HFFc6 (cell line): ENCODE results near the gene AGMO. TPM values are rescaled to one million over a fixed set of nuclear protein-coding genes. Genes with fewer than 3 reads are reported as not detected.

Experiments
- DNase-seq: peaks from one replicate; pipeline ENCODE4 v3.0.0-alpha.2; 2018
- H3K27ac Mint-ChIP-seq: 2 replicates; pipeline ENCODE4 v1.8.0; 2020; ENCODE audit warnings: mild to moderate bottlenecking, mixed read lengths
- H3K27me3 Mint-ChIP-seq: 2 replicates; pipeline ENCODE4 v1.8.0; 2021; ENCODE audit warnings: mild to moderate bottlenecking, moderate library complexity, mixed read lengths; ENCODE audit not compliant: insufficient read depth
- H3K36me3 Mint-ChIP-seq: 2 replicates; pipeline ENCODE4 v1.8.0; 2021; ENCODE audit warnings: low read depth, mixed read lengths
- H3K4me1 Mint-ChIP-seq: 2 replicates; pipeline ENCODE4 v1.8.0; 2020; ENCODE audit warnings: low read depth, mixed read lengths
- H3K4me3 Mint-ChIP-seq: 2 replicates; pipeline ENCODE4 v1.8.0; 2020; ENCODE audit warnings: mild to moderate bottlenecking, moderate library complexity, mixed read lengths
- H3K9me3 Mint-ChIP-seq: 2 replicates; pipeline ENCODE4 v1.8.0; 2020; ENCODE audit warnings: mild to moderate bottlenecking, mixed read lengths
- total RNA-seq, 6 experiments: library from RNA; stranded (reverse); fragmentation: NEBNext Ultra II Directional; extraction: Animal tissue kit (Norgen Biotek cat#: 25700); gene quantifications; 2 replicates in 1 of 6; 3 replicates in 5 of 6; pipeline ENCODE4 v1.2.3, GENCODE V29; 2021
- TF ChIP-seq, protein P1 (sequence below): fragments of 200-600 bp; sonication (generic); IDR thresholded peaks from 2 replicates; pipeline ENCODE4 v1.5.0; 2021; ENCODE audit warnings: antibody characterized with exemption, mild to moderate bottlenecking

The AGMO gene
- total RNA-seq, 6 experiments from 2014 or later = 0.07 to 0.09 TPM; not detected in 4

- H3K4me1 Mint-ChIP-seq = no peaks in the 10 kb centered on the region; the same call in 1 of the 2 replicates
- H3K27ac Mint-ChIP-seq = no peak overlapping the region
- DNase-seq = no peak
- TF ChIP-seq, protein P1, sequence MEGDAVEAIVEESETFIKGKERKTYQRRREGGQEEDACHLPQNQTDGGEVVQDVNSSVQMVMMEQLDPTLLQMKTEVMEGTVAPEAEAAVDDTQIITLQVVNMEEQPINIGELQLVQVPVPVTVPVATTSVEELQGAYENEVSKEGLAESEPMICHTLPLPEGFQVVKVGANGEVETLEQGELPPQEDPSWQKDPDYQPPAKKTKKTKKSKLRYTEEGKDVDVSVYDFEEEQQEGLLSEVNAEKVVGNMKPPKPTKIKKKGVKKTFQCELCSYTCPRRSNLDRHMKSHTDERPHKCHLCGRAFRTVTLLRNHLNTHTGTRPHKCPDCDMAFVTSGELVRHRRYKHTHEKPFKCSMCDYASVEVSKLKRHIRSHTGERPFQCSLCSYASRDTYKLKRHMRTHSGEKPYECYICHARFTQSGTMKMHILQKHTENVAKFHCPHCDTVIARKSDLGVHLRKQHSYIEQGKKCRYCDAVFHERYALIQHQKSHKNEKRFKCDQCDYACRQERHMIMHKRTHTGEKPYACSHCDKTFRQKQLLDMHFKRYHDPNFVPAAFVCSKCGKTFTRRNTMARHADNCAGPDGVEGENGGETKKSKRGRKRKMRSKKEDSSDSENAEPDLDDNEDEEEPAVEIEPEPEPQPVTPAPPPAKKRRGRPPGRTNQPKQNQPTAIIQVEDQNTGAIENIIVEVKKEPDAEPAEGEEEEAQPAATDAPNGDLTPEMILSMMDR = no peak
- no peaks in the 10 kb centered on the region for H3K9me3 Mint-ChIP-seq
- no peaks in the 10 kb centered on the region for H3K36me3 Mint-ChIP-seq
- peaks cover 3% of the 10 kb centered on the region; the same call in 1 of the 2 replicates for H3K27me3 Mint-ChIP-seq
- H3K4me3 Mint-ChIP-seq = no peak overlapping the region
These were observed 230.9 kb downstream of the AGMO start for GRCh38 chr7:15330943-15331342.

- DNase-seq = no peak
- H3K27me3 Mint-ChIP-seq = no peaks in the 10 kb centered on the region
- TF ChIP-seq, protein P1 = no peak
These were observed 234.8 kb downstream of the AGMO start for GRCh38 chr7:15327001-15327400.

GRCh38 chr7:15326044-15326644 is 235.7 kb downstream of the AGMO start:
- TF ChIP-seq, protein P1 = peak; percentile 86
- Mint-ChIP-seq H3K9me3 (no peaks in the 10 kb centered on the region), H3K4me3 (no peak overlapping the region), H3K4me1 (no peaks in the 10 kb centered on the region; the same call in 1 of the 2 replicates), H3K36me3 (no peaks in the 10 kb centered on the region), H3K27me3 (no peaks in the 10 kb centered on the region), H3K27ac (no peak overlapping the region)
- DNase-seq = peak; percentile 30

More at GRCh38 chr7:15327001-15327400, 234.8 kb downstream of the AGMO start:
- H3K4me3 Mint-ChIP-seq = no peak overlapping the region
- H3K9me3 Mint-ChIP-seq = no peaks in the 10 kb centered on the region
- no peaks in the 10 kb centered on the region; the same call in 1 of the 2 replicates for H3K4me1 Mint-ChIP-seq
- no peaks in the 10 kb centered on the region for H3K36me3 Mint-ChIP-seq
- H3K27ac Mint-ChIP-seq = no peak overlapping the region

DNA sequence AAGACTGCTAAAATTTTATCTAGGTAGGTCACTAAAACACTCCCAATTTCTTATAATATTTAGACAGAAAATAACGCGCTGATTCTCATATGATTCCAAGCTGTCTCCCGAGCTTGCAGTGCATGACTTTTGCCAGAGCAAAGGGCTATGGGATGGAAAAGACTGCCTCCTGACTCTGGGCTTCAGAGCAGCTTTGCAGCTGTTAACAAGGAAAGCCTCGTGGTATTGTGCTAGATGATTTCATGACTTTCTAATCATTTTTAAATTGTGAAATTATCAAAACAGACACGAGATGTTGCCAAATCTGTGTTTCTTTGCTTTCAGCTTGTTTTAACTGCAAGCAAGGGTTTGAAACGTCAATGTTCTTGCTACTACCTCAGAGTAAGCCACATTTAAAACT is 238.3 kb downstream of the AGMO start:
- Mint-ChIP-seq H3K4me1 (no peaks in the 10 kb centered on the region; the same call in 1 of the 2 replicates), H3K27ac (no peak overlapping the region), H3K9me3 (no peaks in the 10 kb centered on the region), H3K36me3 (no peaks in the 10 kb centered on the region), H3K27me3 (no peaks in the 10 kb centered on the region), H3K4me3 (no peak overlapping the region)
- TF ChIP-seq, protein P1 = no peak
- no peak for DNase-seq

DNA sequence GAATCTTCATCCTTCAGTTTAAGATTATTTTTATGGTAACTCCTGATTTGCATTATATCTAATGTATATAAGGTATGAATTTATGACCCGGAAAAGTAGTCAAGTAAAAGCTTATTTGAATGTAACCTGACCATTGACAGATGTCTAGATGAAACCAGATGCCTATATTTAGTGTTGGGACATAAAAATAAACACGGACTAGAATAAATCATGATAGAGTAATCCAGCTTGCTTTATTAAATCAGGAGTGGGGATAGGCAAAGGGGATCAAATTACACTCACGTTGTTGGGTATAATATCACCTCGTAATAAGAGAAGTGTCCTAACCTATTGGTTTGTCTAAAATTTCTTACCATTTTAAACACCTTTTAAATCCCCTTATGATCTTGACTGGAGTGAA is 244.6 kb downstream of the AGMO start:
- Mint-ChIP-seq H3K36me3 (no peaks in the 10 kb centered on the region), H3K4me1 (no peaks in the 10 kb centered on the region), H3K4me3 (no peak overlapping the region), H3K27me3 (no peaks in the 10 kb centered on the region), H3K27ac (no peak overlapping the region), H3K9me3 (no peaks in the 10 kb centered on the region)
- no peak for DNase-seq
- TF ChIP-seq, protein P1 = no peak
